Liver (tissue), 9 donors: ENCODE measurements around the gene CTBS. TPM values are rescaled to one million over a fixed set of nuclear protein-coding genes. Genes with fewer than 3 reads are reported as not detected.

Experiments used
- DNase-seq: peaks from one replicate; pipeline ENCODE4 v3.0.0-alpha.2; 2017; ENCODE audit warnings: low spot score
- H3K27ac ChIP-seq, 2 donors: one replicate each; pipeline ENCODE4 v1.7.0; 2013; ENCODE audit warnings: inconsistent platforms in 2 of 2, low read length in 2 of 2, control low read depth in 1 of 2, low read depth in 1 of 2, mild to moderate bottlenecking in 1 of 2
- H3K27me3 ChIP-seq, 4 donors: one replicate each; pipeline versions ENCODE4 v1.6.1 to v1.7.0; 2013; ENCODE audit warnings: low read length in 3 of 4, inconsistent platforms in 1 of 4, mild to moderate bottlenecking in 1 of 4, moderate library complexity in 1 of 4; ENCODE audit not compliant: control insufficient read depth in 4 of 4, insufficient read depth in 4 of 4
- H3K36me3 ChIP-seq, 4 donors: one replicate each; pipeline versions ENCODE4 v1.6.1 to v1.7.0; 2013; ENCODE audit warnings: low read length in 3 of 4, mild to moderate bottlenecking in 3 of 4, low read depth in 1 of 4, moderate library complexity in 1 of 4; ENCODE audit not compliant: control insufficient read depth in 4 of 4, insufficient read depth in 3 of 4
- H3K4me1 ChIP-seq, 4 donors: one replicate each; pipeline versions ENCODE4 v1.6.1 to v1.7.0; 2013; ENCODE audit warnings: low read length in 3 of 4, mild to moderate bottlenecking in 3 of 4, moderate library complexity in 1 of 4; ENCODE audit not compliant: control insufficient read depth in 4 of 4, insufficient read depth in 4 of 4
- H3K4me3 ChIP-seq, 3 donors: one replicate each; pipeline versions ENCODE4 v1.6.1 to v1.7.0; 2013; ENCODE audit warnings: low read length in 3 of 3, control low read depth in 1 of 3, low read depth in 1 of 3, mild to moderate bottlenecking in 1 of 3
- H3K9ac ChIP-seq, 2 donors: one replicate each; pipeline ENCODE4 v1.7.0; 2013; ENCODE audit warnings: low read length in 2 of 2, mild to moderate bottlenecking in 2 of 2, moderate library complexity in 2 of 2, control low read depth in 1 of 2, low read depth in 1 of 2
- H3K9me3 ChIP-seq, 4 donors: one replicate each; pipeline versions ENCODE4 v1.6.1 to v1.7.0; 2013; ENCODE audit warnings: low read length in 3 of 4; ENCODE audit not compliant: control insufficient read depth in 4 of 4
- EGR1 ChIP-seq, 2 donors: IDR thresholded peaks; 2 replicates each; pipeline ENCODE4 v1.6.1; 2016 to 2018; ENCODE audit warnings: antibody characterized with exemption in 2 of 2, low read depth in 2 of 2
- FOXA1 ChIP-seq: IDR thresholded peaks from 2 replicates; pipeline ENCODE4 v1.6.1; 2016; ENCODE audit warnings: antibody characterized with exemption
- GABPA ChIP-seq, 2 donors: IDR thresholded peaks in 1 of 2; conservative IDR thresholded peaks in 1 of 2; 2 replicates each; pipeline ENCODE4 v1.6.1; 2016; ENCODE audit warnings: antibody characterized with exemption in 2 of 2, mild to moderate bottlenecking in 1 of 2, moderate library complexity in 1 of 2
- HNF4A ChIP-seq, 2 donors: conservative IDR thresholded peaks; 2 replicates each; pipeline ENCODE4 v1.6.1; 2016; ENCODE audit warnings: antibody characterized with exemption in 2 of 2, mild to moderate bottlenecking in 2 of 2
- HNF4G ChIP-seq: IDR thresholded peaks from 2 replicates; pipeline ENCODE4 v1.6.1; 2016; ENCODE audit warnings: antibody characterized with exemption
- JUND ChIP-seq, 2 donors: IDR thresholded peaks; 2 replicates each; pipeline ENCODE4 v1.6.1; 2016; ENCODE audit warnings: antibody characterized with exemption in 2 of 2
- RAD21 ChIP-seq, 2 donors: IDR thresholded peaks; 2 replicates each; pipeline ENCODE4 v1.6.1; 2016; ENCODE audit warnings: antibody characterized with exemption in 2 of 2, mild to moderate bottlenecking in 2 of 2
- RXRA ChIP-seq, 2 donors: IDR thresholded peaks; 2 replicates each; pipeline ENCODE4 v1.6.1; 2017 to 2018; ENCODE audit warnings: antibody characterized with exemption in 2 of 2, mild to moderate bottlenecking in 1 of 2
- SP1 ChIP-seq: IDR thresholded peaks from 2 replicates; pipeline ENCODE4 v1.6.1; 2018; ENCODE audit warnings: antibody characterized with exemption, mild to moderate bottlenecking
- TAF1 ChIP-seq: conservative IDR thresholded peaks from 2 replicates; pipeline ENCODE4 v1.6.1; 2016; ENCODE audit warnings: antibody characterized with exemption, mild to moderate bottlenecking
- YY1 ChIP-seq: IDR thresholded peaks from 2 replicates; pipeline ENCODE4 v1.6.1; 2016; ENCODE audit warnings: antibody characterized with exemption, mild to moderate bottlenecking
- WGBS: extraction: QIAGEN DNeasy Blood & Tissue Kit; methylation state at CpG from one replicate; pipeline ENCODE4 v1.1.7; 2013; 5-methylcytosine and 5-hydroxymethylcytosine counted together
- polyA plus RNA-seq, 2 donors: library from polyadenylated mRNA; stranded (reverse) in 1 of 2; unstranded in 1 of 2; fragments of 200-250 nt in 1 of 2; fragments of >200 nt in 1 of 2; fragmentation: Nextera tagmentation in 1 of 2; extraction: Ambion mirVana in 1 of 2; gene quantifications; one replicate each; pipeline versions ENCODE4 v1.2.1 to v1.2.3, GENCODE V29; 2013 to 2015
- total RNA-seq, 2 donors: library from RNA; depleted of rRNA; stranded (reverse); fragments of >200 nt; gene quantifications; one replicate each; pipeline ENCODE4 v1.2.3, GENCODE V29; 2014
- TF ChIP-seq, protein P1 (sequence below): IDR thresholded peaks from 2 replicates; pipeline ENCODE4 v1.6.1; 2016; ENCODE audit warnings: antibody characterized with exemption
- TF ChIP-seq, protein P2 (sequence below): IDR thresholded peaks from 2 replicates; pipeline ENCODE4 v1.6.1; 2016; ENCODE audit warnings: antibody characterized with exemption
- TF ChIP-seq, protein P3 (sequence below): IDR thresholded peaks from 2 replicates; pipeline ENCODE4 v1.6.1; 2016; ENCODE audit warnings: antibody characterized with exemption
- TF ChIP-seq, protein P4 (sequence below): fragments of 150-350 bp; IDR thresholded peaks from 2 replicates; pipeline ENCODE4 v1.5.1; 2017; ENCODE audit warnings: improper control_type of control experiment, low read depth, low read length; ENCODE audit not compliant: missing input control
- TF ChIP-seq, protein P5 (sequence below): IDR thresholded peaks from 2 replicates; pipeline ENCODE4 v1.6.1; 2016; ENCODE audit warnings: antibody characterized with exemption, mild to moderate bottlenecking
- donor health status: healthy.
- donor health status: healthy.
- donor health status: healthy.
- donor health status: healthy.
- donor health status: healthy.

The CTBS gene
- total and polyA plus RNA-seq, 4 donors, result 8.5 to 26.9 (median 19.9) TPM

DNA sequence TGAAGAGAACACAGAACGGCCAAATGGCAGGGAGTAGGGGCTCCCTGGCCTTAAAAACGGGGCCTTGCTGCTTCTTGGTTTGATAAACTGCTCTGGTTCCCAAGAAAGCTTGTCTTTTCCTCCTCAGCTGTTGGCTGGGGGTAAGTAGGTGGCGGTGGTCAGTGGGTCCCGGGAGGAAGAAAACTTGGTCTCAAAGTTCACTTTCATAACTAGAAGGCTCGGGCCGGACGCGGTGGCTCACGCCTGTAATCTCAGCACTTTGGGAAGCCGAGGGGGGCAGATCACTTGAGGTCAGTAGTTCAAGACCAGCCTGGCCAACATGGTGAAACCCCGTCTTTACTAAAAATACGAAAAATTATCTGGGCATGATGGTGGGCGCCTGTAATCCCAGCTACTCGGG lies 47.3 kb upstream of the CTBS start:
- TF ChIP-seq EGR1 (IDR thresholded peaks at IDR 0.05; ENCODE audit: low read depth in 2 of 2) (no peak), HNF4G (no peak), JUND (IDR thresholded peaks at IDR 0.05) (no peak), YY1 (no peak), SP1 (no peak), RXRA (IDR thresholded peaks at IDR 0.05) (no peak), GABPA (IDR thresholded peaks at IDR 0.05 in 1 of 2, conservative IDR thresholded peaks at IDR 0.05 in 1 of 2) (no peak), FOXA1 (no peak), TAF1 (no peak), RAD21 (IDR thresholded peaks at IDR 0.05) (no peak), HNF4A (conservative IDR thresholded peaks at IDR 0.05) (no peak)
- TF ChIP-seq, protein P1, sequence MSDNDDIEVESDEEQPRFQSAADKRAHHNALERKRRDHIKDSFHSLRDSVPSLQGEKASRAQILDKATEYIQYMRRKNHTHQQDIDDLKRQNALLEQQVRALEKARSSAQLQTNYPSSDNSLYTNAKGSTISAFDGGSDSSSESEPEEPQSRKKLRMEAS, result no peak
- TF ChIP-seq, protein P2, sequence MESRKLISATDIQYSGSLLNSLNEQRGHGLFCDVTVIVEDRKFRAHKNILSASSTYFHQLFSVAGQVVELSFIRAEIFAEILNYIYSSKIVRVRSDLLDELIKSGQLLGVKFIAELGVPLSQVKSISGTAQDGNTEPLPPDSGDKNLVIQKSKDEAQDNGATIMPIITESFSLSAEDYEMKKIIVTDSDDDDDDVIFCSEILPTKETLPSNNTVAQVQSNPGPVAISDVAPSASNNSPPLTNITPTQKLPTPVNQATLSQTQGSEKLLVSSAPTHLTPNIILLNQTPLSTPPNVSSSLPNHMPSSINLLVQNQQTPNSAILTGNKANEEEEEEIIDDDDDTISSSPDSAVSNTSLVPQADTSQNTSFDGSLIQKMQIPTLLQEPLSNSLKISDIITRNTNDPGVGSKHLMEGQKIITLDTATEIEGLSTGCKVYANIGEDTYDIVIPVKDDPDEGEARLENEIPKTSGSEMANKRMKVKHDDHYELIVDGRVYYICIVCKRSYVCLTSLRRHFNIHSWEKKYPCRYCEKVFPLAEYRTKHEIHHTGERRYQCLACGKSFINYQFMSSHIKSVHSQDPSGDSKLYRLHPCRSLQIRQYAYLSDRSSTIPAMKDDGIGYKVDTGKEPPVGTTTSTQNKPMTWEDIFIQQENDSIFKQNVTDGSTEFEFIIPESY, result no peak
- TF ChIP-seq, protein P3, sequence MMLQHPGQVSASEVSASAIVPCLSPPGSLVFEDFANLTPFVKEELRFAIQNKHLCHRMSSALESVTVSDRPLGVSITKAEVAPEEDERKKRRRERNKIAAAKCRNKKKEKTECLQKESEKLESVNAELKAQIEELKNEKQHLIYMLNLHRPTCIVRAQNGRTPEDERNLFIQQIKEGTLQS, result no peak
- TF ChIP-seq, protein P4, sequence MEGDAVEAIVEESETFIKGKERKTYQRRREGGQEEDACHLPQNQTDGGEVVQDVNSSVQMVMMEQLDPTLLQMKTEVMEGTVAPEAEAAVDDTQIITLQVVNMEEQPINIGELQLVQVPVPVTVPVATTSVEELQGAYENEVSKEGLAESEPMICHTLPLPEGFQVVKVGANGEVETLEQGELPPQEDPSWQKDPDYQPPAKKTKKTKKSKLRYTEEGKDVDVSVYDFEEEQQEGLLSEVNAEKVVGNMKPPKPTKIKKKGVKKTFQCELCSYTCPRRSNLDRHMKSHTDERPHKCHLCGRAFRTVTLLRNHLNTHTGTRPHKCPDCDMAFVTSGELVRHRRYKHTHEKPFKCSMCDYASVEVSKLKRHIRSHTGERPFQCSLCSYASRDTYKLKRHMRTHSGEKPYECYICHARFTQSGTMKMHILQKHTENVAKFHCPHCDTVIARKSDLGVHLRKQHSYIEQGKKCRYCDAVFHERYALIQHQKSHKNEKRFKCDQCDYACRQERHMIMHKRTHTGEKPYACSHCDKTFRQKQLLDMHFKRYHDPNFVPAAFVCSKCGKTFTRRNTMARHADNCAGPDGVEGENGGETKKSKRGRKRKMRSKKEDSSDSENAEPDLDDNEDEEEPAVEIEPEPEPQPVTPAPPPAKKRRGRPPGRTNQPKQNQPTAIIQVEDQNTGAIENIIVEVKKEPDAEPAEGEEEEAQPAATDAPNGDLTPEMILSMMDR, result no peak
- TF ChIP-seq, protein P5, sequence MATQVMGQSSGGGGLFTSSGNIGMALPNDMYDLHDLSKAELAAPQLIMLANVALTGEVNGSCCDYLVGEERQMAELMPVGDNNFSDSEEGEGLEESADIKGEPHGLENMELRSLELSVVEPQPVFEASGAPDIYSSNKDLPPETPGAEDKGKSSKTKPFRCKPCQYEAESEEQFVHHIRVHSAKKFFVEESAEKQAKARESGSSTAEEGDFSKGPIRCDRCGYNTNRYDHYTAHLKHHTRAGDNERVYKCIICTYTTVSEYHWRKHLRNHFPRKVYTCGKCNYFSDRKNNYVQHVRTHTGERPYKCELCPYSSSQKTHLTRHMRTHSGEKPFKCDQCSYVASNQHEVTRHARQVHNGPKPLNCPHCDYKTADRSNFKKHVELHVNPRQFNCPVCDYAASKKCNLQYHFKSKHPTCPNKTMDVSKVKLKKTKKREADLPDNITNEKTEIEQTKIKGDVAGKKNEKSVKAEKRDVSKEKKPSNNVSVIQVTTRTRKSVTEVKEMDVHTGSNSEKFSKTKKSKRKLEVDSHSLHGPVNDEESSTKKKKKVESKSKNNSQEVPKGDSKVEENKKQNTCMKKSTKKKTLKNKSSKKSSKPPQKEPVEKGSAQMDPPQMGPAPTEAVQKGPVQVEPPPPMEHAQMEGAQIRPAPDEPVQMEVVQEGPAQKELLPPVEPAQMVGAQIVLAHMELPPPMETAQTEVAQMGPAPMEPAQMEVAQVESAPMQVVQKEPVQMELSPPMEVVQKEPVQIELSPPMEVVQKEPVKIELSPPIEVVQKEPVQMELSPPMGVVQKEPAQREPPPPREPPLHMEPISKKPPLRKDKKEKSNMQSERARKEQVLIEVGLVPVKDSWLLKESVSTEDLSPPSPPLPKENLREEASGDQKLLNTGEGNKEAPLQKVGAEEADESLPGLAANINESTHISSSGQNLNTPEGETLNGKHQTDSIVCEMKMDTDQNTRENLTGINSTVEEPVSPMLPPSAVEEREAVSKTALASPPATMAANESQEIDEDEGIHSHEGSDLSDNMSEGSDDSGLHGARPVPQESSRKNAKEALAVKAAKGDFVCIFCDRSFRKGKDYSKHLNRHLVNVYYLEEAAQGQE, result no peak
- no peaks in the 10 kb centered on the region for H3K9me3 ChIP-seq
- no peak overlapping the region for H3K9ac ChIP-seq
- WGBS, result 84% methylated on average over 14 of the region's 14 CpGs
- no peak overlapping the region for H3K4me3 ChIP-seq
- H3K36me3 ChIP-seq, result no peaks in the 10 kb centered on the region
- H3K27ac ChIP-seq, result no peak overlapping the region
- H3K27me3 ChIP-seq, result no peaks in the 10 kb centered on the region
- H3K4me1 ChIP-seq, result peaks cover 0 to 9% (median 3%) of the 10 kb centered on the region in 4 donors
- no peak for DNase-seq
